Neural progenitor cell (in vitro differentiated cells): ENCODE data around the gene PTPRN2.

Experiments
- CTCF ChIP-seq: fragments of 200-600 bp; sonication (generic); IDR thresholded peaks from 2 replicates; pipeline ENCODE4 v1.5.1; 2017; ENCODE audit warnings: antibody characterized with exemption, mild to moderate bottlenecking
- EZH2 ChIP-seq: fragments of 200-600 bp; sonication (generic); IDR thresholded peaks from 2 replicates; pipeline ENCODE4 v1.6.1; 2017; ENCODE audit warnings: antibody characterized with exemption, mild to moderate bottlenecking, moderate library complexity
- EZH2phosphoT487 ChIP-seq: fragments of 200-600 bp; sonication (generic); IDR thresholded peaks from 2 replicates; pipeline ENCODE4 v1.6.1; 2017; ENCODE audit warnings: antibody characterized with exemption

- TF ChIP-seq CTCF (no peak), EZH2 (no peak), EZH2phosphoT487 (no peak)
These were observed 192.3 kb downstream of the PTPRN2 start for GRCh38 chr7:158395349-158395748.
